Measurements from ENCODE around the gene NEIL1. TPM values are rescaled to one million over a fixed set of nuclear protein-coding genes. Genes with fewer than 3 reads are reported as not detected.
"Not testable (repeated sequence)": the region's sequence is repeated elsewhere in the genome, so short reads cannot be mapped to it uniquely, and the experiment has no call there.

NEIL1 gene
- total RNA-seq, 1 donor = 4.3 TPM

- DNase-seq (ENCODE audit: low read depth) = no peak
- no peak for TF ChIP-seq CTCF (IDR thresholded peaks at IDR 0.05; ENCODE audit: insufficient read depth, low read depth, low read length)
- H3K4me3 ChIP-seq (ENCODE audit: low read depth, low read length) = no peak overlapping the region
These were observed 19.8 kb upstream of the NEIL1 start for GRCh38 chr15:75327005-75327404.

- no peak for TF ChIP-seq CTCF (IDR thresholded peaks at IDR 0.05; ENCODE audit: insufficient read depth, low read depth, low read length)
- DNase-seq (ENCODE audit: low read depth) = no peak
- no peak overlapping the region for H3K4me3 ChIP-seq (ENCODE audit: low read depth, low read length)
These were observed 19.3 kb upstream of the NEIL1 start for GRCh38 chr15:75327491-75327890.

- no peak for DNase-seq (ENCODE audit: low read depth)
- H3K4me3 ChIP-seq (ENCODE audit: low read depth, low read length) = no peak overlapping the region
- no peak for TF ChIP-seq CTCF (IDR thresholded peaks at IDR 0.05; ENCODE audit: insufficient read depth, low read depth, low read length)
These were observed 18.1 kb upstream of the NEIL1 start for GRCh38 chr15:75328493-75329314.

GRCh38 chr15:75329571-75329970, 17.3 kb upstream of the NEIL1 start:
- no peak for DNase-seq (ENCODE audit: low read depth)
- TF ChIP-seq CTCF (IDR thresholded peaks at IDR 0.05; ENCODE audit: insufficient read depth, low read depth, low read length) = no peak

GRCh38 chr15:75332093-75332492, 14.7 kb upstream of the NEIL1 start:
- H3K4me3 ChIP-seq (ENCODE audit: low read depth, low read length); DNase-seq (ENCODE audit: low read depth): not testable (repeated sequence)

More at GRCh38 chr15:75329571-75329970, 17.3 kb upstream of the NEIL1 start:
- H3K4me3 ChIP-seq (ENCODE audit: low read depth, low read length) = no peak overlapping the region

- not testable (repeated sequence) for DNase-seq (ENCODE audit: low read depth); H3K4me3 ChIP-seq (ENCODE audit: low read depth, low read length)
These were observed 13.0 kb upstream of the NEIL1 start for GRCh38 chr15:75333654-75334419.

- H3K4me3 ChIP-seq (ENCODE audit: low read depth, low read length) = peak overlapping the region; percentile 90
- TF ChIP-seq CTCF (IDR thresholded peaks at IDR 0.05; ENCODE audit: insufficient read depth, low read depth, low read length) = no peak
- DNase-seq (ENCODE audit: low read depth) = no peak
These were observed 11.5 kb upstream of the NEIL1 start for GRCh38 chr15:75335313-75335704.
